Kidney tubule cell (primary cell): ENCODE results near the gene FAM171A2.
A peak's percentile ranks its signal among the peaks of the same experiment; 100 is the strongest.
"Not testable (repeated sequence)": the region's sequence is repeated elsewhere in the genome, so short reads cannot be mapped to it uniquely, and the experiment has no call there.

Source experiments
- DNase-seq: peaks from one replicate; pipeline ENCODE4 v3.0.0-alpha.2; 2018; ENCODE audit warnings: low spot score

Gene FAM171A2

DNA sequence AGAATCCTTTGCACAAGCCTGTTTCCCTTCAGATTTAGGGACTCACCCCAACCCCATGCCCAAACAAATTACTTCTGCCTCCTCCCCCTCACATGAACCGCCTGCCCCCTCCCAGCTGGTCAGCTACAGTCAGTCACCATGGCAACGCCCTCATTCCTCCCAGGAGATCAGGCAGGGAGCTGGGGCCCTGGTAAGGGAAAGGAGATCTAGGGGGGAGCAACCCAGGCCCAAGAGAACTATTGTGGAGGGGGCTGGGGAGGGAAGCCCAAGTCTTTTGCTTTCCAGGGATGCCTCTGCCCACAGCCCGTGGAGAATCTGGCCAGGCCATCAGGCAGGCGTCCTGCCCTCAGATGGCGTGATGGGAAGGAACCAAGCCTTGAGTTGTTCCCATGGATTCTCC lies 2.8 kb downstream of the FAM171A2 start:
- no peak for DNase-seq

DNA sequence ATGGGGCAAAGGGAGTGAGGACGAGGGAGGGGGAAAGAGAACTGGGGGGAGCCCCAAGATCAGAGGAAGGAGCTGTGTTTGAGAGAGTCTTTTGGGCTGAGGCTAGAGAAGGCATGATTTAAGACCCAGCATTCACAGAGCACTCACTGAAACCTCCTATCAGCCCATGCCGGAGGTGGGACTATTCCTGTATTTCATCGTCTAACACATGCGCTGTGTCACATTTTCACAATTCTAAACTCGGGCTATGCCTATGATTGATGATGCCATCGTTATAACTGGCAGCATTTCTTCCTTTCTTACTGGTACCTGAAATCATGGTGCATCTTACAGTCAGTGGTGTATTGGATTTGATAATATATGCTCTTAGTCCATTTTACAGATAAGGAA lies 3.5 kb downstream of the FAM171A2 start:
- DNase-seq = no peak

DNA sequence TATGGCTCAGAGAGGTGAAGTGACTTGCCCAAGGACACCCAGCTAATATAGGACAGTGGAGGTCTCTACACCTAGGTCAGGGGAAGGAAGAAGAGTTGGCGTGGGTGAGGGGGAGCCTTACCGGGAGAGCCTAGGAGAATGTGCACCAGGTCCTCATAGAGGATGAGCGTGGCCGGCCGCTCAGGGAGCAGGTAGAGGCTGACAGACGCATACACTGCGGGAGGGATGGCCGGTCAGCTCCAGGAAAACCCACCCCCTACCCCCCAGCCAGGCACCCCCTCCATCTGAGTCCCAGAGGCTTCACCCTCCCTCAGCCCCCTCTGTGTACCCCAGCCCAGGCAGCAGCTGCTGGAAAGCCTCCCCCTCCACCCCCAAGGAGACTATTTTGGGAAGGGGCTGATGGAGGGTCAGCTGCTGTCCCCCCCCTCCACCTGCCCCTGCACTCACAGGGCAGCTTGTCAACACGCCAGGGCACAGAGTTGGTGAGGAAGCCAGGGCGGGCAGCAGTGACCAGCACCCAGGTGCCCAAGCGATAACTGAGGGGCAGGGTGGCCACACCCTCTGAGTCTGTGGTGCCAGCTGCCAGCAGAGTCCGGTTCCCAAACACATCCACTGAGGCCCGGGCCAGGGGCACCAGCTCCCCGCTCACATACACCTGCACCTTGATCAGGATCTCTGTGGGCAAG lies 4.1 kb downstream of the FAM171A2 start:
- no peak for DNase-seq

DNA sequence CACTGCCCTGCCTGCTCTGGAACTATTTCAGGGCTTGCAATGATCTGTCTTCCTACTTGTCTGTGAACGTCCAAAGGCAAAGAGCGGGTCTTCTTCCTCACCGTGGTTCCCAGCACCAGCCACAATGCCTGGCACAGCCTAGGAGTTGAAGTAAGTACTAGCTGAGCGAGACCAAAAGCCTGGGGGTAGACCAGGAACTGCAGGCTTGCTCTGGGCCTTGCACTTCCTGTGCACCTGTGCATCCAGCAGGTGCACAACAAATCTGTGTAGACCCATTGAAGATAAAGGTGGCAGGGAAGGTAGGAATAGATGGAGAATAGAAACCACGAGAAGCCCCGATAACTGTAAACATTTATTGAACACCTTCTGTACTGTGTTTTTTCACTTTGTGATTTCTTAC lies 4.6 kb downstream of the FAM171A2 start:
- DNase-seq = no peak

DNA sequence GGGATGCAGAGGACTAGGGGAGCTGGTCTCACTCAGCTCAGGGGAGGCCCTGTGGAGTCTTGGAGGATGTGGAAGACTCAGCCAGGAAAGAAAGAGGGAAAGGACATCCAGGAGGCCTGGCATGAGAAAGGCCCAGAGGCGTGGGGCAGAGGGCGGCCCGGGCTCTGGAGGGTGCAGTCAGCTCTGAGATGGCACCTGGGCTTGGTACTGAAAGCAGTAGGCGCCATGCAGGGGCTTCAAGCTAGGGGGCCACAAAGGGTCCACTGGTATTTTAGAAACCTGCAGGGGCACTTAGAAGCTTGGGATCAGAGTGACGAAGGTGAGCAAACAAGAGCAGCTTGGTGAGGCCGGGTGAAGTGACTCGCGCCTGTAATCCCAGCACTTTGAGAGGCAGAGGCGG lies 5.6 kb downstream of the FAM171A2 start:
- DNase-seq = no peak

DNA sequence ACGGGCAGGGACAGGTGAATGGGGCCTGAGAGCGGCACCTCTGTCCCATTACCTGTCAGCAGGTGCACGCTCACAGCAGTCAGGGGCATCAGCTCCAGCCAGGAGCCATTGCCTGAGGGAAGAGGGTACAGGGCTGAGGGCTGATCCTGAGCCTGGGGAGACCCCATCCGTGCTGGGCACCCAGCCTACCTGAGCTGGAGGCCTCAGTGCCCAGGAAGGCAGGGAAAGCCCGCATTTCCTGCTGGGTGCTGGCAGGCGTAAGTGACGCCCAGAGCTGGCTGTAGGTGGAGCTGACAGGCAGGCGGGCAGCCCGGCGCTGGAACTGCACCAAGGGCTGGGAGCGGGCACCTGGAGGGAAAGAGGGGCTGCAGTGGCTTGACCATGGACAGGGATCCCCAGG lies 7.4 kb downstream of the FAM171A2 start:
- DNase-seq = no peak

DNA sequence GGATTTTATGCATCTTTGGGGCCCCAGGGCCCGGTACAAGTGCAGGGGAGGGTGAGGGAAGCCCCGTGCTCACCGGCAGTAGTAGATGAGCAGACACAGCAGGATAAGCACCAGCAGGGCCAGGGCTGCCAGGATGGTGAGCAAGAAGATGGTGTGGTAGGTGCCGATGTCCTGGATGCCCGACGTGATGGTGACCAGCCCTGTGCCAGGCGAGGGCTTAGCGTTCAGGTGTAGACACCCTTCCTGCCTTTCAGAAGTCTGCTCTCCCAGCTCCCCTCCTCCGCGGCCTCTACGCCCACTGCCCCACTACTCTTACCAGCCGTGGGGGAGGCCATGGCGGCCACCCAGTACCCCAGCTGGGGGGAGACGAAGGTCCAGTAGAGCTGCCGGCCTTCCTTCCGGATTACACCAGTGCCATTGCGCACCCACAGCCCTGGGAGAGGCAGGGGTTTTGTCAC lies 8.0 kb downstream of the FAM171A2 start:
- no peak for DNase-seq

DNA sequence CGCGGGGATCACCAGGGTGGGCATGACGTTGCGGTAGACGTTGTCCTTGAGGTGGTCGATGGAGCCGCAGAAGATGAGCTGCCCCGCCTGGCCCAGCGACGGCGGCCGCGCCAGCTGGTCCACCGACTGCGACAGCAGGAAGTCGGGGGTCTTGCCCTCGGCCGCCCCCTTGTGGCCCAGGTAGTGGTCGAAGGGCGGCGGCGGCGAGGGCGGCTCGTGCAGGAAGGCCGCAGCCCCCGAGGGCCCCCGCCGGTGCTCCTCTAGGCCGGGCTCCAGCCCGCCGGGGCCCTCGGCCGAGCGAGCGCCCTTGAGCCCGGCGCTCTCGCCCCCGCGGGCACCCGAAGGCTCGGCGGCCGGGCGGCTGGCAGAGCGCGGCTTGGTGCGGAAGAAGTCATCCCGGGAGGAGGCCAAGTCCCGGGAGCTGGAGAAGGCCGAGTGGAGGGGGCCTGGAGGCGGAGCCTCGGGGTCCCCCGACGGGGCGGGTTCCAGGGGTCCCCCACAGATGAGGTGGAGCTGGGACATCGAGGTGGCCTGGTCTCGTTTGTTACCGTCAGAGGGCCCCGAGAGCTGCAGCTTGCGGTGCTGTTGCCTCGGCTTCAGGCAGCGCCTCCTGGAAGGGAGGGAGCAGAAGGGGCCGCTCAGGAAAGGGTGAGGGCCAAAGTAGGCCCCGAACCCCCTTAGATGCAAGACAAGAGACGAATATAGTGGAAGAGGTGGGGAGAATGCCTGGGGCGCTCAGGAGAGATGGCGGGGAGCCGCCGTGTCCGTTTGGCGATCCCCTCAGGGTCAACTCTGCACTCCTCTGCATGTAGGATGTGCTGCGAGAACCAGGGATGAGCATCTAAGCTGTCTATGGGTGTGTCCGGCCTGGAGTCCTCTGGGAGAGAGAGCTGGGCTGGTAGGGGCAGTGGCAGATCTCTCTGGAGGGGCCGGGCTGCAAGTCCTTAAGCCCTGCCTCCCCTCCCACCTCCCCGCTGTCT lies 8.8 kb downstream of the FAM171A2 start:
- DNase-seq = no peak

DNA sequence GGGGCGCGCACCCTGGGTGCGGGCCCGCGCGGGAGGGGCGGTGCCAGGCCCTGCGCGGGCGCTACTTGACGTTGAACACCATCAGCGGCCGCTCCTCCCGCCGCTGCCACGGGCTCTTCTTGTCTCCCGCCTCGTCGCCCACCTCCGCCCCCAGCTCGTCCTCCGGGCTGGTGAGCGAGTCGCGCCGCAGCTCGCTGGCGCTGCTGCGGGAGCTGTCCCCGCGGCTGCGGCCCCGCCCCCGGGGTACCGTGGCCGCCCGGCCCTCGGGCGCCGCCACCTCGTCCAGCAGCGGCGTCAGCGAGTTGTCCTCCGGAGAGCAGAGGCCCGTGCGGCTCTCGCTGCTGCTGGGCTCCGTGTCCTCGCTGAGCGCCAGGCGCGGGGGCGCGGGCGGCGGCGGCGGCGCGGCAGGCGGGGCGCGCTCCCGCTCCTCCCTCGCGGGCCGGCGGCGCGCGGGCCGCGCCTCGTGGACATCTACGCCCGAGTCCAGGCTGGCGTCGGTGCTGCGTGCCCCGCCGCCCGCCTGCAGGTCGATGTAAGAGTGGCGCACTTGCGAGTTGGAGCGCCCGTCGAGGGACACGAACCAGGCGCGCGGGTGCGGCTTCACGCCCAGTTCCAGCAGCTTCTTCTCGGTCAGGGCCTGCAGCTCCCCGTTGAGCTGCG lies 9.9 kb downstream of the FAM171A2 start:
- no peak for DNase-seq

DNA sequence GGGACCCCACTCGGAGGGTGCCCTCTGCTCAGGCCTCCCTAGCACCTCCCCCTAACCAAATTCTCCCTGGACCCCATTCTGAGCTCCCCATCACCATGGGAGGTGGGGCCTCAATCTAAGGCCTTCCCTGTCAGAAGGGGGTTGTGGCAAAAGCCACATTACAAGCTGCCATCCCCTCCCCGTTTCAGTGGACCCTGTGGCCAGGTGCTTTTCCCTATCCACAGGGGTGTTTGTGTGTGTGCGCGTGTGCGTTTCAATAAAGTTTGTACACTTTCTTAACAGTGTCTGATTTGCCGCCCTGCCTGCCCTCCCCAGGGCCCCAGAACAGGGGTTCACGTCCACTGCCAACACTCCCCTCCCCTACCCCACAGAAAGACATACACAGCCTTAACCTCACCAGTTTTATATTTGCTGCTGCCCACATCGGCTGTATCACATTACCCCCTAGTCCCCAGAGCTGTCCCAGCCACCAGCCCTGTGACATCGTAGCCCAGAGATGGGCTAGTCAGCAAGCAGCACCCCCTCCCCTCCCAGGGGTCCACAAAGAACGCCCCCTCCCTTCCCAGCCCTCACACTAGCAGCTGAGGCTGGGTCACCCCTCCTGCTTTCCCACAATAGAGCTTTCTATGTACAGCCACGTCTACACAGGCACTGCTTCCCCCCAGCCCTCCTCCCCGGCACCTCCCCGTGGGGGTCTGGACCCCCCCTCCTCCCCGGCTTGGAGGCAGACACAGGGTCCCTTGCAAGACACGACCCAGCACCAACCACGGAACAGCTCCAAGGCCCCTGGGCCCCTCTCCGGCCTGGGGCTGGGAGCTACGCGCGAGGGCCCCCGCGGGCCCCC lies 10.6 kb downstream of the FAM171A2 start:
- no peak for DNase-seq

DNA sequence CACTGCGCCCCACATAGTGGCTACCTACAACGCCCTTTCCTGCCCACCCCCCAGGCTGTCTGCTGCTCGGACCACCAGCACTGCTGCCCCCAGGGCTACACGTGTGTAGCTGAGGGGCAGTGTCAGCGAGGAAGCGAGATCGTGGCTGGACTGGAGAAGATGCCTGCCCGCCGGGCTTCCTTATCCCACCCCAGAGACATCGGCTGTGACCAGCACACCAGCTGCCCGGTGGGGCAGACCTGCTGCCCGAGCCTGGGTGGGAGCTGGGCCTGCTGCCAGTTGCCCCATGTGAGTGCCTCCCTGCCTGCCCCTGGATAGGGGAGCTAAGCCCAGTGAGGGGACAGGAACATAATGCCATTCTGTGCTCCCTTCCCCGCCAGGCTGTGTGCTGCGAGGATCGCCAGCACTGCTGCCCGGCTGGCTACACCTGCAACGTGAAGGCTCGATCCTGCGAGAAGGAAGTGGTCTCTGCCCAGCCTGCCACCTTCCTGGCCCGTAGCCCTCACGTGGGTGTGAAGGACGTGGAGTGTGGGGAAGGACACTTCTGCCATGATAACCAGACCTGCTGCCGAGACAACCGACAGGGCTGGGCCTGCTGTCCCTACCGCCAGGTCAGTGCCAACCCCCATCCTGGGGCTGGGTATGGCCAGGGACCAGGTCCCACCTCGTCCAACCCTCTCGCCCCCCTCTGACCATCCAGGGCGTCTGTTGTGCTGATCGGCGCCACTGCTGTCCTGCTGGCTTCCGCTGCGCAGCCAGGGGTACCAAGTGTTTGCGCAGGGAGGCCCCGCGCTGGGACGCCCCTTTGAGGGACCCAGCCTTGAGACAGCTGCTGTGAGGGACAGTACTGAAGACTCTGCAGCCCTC lies 11.5 kb downstream of the FAM171A2 start:
- DNase-seq = no peak

DNA sequence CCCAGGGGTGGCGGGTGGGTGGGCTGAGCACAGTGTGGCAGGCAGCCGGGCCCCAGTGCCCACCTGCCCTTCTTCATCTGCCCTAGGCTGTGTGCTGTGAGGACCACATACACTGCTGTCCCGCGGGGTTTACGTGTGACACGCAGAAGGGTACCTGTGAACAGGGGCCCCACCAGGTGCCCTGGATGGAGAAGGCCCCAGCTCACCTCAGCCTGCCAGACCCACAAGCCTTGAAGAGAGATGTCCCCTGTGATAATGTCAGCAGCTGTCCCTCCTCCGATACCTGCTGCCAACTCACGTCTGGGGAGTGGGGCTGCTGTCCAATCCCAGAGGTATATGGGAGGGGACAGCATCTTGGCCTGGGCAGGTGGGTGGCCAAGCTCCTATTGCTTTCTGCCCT lies 12.2 kb downstream of the FAM171A2 start:
- DNase-seq = no peak

DNA sequence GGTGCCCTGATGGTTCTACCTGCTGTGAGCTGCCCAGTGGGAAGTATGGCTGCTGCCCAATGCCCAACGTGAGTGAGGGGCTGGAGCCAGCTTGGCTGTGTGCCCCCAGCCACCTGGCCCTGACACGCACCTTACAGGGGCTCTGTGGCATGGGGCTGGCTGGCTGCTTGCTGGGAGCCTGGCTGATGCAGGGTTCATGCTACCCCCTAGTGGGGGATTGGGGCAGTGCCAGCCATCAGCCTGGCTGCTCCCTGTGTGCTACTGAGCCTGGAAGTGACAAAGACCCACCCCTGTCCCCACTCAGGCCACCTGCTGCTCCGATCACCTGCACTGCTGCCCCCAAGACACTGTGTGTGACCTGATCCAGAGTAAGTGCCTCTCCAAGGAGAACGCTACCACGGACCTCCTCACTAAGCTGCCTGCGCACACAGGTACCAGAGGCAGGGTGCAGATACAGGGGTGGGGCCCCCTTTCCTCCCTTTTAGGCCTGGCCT lies 12.9 kb downstream of the FAM171A2 start:
- peak; percentile 64 for DNase-seq

DNA sequence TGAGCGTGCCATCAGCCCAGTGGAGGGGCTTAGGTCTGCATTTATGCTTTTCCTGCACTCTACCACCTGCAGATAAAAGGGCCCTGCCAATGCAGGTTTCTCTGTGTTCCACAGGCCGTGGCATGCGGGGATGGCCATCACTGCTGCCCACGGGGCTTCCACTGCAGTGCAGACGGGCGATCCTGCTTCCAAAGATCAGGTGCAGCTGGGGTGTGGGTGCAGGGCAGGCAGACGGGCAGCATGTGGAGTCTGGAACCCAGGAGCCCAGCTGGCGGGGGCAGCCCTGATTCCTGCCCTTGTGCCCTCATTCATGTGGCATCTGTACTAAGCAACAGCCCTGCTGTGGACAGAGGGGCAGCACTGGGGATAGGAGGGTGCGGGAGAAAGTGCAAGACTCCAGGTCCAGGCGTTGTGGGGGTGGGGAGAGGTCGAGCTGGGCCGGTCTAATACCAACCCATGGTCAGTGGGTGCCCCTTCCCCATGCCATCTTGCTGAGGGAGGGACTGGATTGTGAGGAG lies 14.0 kb downstream of the FAM171A2 start:
- no peak for DNase-seq

DNA sequence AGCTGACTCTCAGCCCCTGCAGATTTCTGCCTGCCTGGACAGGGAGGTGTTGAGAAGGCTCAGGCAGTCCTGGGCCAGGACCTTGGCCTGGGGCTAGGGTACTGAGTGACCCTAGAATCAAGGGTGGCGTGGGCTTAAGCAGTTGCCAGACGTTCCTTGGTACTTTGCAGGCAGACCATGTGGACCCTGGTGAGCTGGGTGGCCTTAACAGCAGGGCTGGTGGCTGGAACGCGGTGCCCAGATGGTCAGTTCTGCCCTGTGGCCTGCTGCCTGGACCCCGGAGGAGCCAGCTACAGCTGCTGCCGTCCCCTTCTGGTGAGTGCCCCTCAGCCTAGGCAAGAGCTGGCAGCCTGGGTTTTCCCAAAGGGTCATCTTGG lies 14.7 kb downstream of the FAM171A2 start:
- DNase-seq = no peak

DNA sequence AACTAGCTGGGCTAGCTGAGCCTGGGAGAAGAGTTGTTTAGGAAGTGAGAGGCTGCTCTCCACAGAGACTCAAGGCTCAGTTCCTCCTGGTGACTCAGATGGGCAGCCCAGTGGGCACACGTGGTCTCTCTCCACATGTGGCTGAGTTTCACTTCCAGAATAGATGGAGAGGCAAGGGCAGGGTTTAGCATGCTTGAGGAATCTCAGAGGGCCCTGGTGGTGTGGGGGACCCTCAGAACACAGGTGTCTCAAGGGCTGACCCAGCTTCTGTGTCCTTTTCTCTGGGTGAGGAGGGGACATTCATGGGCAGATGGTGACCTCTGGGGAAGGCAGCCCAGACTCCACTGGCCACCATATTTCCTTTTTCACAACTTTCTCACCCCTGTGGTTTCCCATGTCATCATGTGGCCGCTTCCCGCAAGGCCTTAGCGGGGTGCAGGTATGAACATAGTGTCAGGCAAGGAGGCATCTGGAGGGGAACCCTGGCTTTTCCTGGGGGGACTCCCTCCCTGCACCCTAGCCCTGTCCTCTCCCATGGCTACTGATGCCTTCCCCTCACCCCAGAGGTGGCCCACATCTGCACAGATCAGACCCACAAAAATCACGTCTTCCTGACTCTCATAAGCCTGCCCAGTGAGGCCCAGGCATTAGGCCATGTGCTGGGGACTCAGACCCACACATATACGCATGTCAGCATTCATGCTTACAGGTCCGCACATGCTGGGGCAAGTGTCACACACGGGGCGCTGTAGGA lies 15.2 kb downstream of the FAM171A2 start:
- peak; percentile 64 for DNase-seq

DNA sequence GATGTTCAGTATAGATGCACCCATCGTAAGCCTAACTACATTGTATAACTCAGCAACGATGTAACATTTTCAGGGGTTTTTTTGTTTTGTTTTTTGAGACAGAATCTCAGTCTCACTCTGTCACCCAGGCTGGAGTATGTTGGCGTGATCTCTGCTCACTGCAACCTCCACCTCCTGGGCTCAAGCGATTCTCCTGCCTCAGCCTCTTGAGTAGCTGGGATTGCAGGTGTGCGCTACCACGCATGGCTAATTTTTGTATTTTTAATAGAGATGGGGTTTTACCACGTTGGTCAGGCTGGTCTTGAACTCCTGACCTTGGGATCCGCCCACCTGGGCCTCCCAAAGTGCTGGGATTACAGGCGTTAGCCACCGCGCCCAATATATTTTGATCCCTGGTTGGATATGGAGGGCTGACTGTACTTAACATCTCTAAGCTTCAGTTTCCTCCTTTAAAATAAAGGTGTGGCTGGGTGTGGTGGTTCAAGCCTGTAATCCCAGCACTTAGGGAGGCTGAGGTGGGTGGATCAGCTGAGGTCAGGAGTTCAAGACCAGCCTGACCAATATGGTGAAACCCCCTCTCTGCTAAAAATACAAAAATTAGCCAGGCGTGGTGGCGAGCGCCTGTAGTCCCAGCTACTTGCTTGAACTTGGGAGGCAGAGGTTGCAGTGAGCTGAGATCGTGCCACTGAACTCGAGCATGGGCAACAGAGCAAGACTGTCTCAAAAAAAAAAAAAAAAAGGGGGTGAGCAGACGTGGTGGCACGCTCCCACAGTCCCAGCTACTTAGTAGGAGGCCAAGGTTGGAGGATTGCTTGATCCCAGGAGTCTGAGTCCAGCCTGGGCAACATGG lies 16.2 kb downstream of the FAM171A2 start:
- not testable (repeated sequence) for DNase-seq

DNA sequence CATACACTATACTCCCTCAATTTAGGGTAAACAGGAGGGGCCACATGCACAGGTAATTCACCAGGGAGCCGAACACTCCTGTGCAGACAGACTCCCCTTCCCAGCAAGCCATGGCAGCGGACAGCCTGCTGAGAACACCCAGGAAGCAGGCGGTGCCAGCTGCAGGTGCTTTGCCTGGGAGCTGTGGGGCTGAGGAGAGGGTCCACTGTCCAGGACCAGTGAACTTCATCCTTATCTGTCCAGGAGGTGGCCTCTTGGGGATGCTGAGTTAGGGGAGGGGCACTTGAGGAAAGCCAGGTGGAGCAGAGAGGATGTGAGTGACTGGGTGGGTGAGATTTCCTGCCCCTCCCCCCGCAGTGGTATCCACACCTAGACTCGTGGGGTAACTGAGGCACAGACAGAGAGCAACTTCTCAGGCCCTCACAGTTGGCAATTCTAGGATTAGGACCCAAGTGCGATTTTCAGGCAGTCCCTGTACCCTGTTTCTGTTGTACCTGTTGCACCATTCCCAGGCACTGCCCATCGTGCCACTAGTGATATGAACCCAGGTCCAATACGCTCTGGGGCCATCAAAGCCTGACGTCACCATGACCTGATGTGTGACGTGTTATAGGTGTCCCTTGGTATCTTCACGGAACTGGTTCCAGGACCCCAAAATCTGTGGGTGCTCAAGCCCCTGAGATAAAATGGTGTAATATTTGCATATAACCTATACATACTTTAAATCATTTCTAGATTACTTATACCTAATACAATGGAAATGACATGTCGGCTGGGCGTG lies 17.4 kb downstream of the FAM171A2 start:
- no peak for DNase-seq
